ENCODE results near the gene MARCHF3.

MARCHF3 gene

GRCh38 chr5:127046343-127047072 is 16.1 kb upstream of the MARCHF3 start:
- no peak overlapping the region for H3K4me3 ChIP-seq (replicated peaks; ENCODE audit: low read depth, low read length)
- no peak for TF ChIP-seq CTCF (IDR thresholded peaks at IDR 0.05; ENCODE audit: low read depth, low read length, missing control alignments)
- DNase-seq (ENCODE audit: extremely low read depth, low read depth): no peak

GRCh38 chr5:127042593-127042992 is 12.2 kb upstream of the MARCHF3 start:
- no peak overlapping the region for H3K4me3 ChIP-seq (replicated peaks; ENCODE audit: low read depth, low read length)
- no peak for DNase-seq (ENCODE audit: extremely low read depth, low read depth)

GRCh38 chr5:127041571-127041970 is 11.2 kb upstream of the MARCHF3 start:
- H3K4me3 ChIP-seq (replicated peaks; ENCODE audit: low read depth, low read length): no peak overlapping the region
- no peak for DNase-seq (ENCODE audit: extremely low read depth, low read depth)
- no peak for TF ChIP-seq CTCF (IDR thresholded peaks at IDR 0.05; ENCODE audit: low read depth, low read length, missing control alignments)

More at GRCh38 chr5:127042593-127042992, 12.2 kb upstream of the MARCHF3 start:
- TF ChIP-seq CTCF (IDR thresholded peaks at IDR 0.05; ENCODE audit: low read depth, low read length, missing control alignments): no peak

GRCh38 chr5:127040796-127041520 is 10.6 kb upstream of the MARCHF3 start:
- no peak overlapping the region for H3K4me3 ChIP-seq (replicated peaks; ENCODE audit: low read depth, low read length)
- TF ChIP-seq CTCF (IDR thresholded peaks at IDR 0.05; ENCODE audit: low read depth, low read length, missing control alignments): no peak
- DNase-seq (ENCODE audit: extremely low read depth, low read depth): no peak

GRCh38 chr5:127038550-127038949 is 8.2 kb upstream of the MARCHF3 start:
- TF ChIP-seq CTCF (IDR thresholded peaks at IDR 0.05; ENCODE audit: low read depth, low read length, missing control alignments): no peak
- DNase-seq (ENCODE audit: extremely low read depth, low read depth): no peak
- no peak overlapping the region for H3K4me3 ChIP-seq (replicated peaks; ENCODE audit: low read depth, low read length)

GRCh38 chr5:127031863-127032232 is 1.5 kb upstream of the MARCHF3 start:
- DNase-seq (ENCODE audit: extremely low read depth, low read depth): no peak
- no peak for TF ChIP-seq CTCF (IDR thresholded peaks at IDR 0.05; ENCODE audit: low read depth, low read length, missing control alignments)
- H3K4me3 ChIP-seq (replicated peaks; ENCODE audit: low read depth, low read length): no peak overlapping the region

Data from HFF-Myc (cell line).